Adrenal gland (tissue), 12 donors: ENCODE results near the gene CNGB1. TPM values are rescaled to one million over a fixed set of nuclear protein-coding genes. Genes with fewer than 3 reads are reported as not detected.

ENCODE experiments used
- DNase-seq, 7 donors: peaks; one replicate each; pipeline ENCODE4 v3.0.0-alpha.2; 2019 to 2020
- H3K27ac ChIP-seq, 5 donors: fragments of 200-600 bp; sonication (generic) in 4 of 5; 1 replicate in 3 of 5; 2 replicates in 2 of 5; pipeline versions ENCODE4 v1.5.1 to v1.8.0; 2016 to 2020; ENCODE audit warnings: mild to moderate bottlenecking in 1 of 5
- H3K27me3 ChIP-seq: fragments of 200-600 bp; 2 replicates; pipeline ENCODE4 v1.8.0; 2021
- H3K36me3 ChIP-seq, 2 donors: fragments of 200-600 bp; replicated peaks in 1 of 2; 1 replicate in 1 of 2; 2 replicates in 1 of 2; pipeline versions ENCODE4 v1.5.1 to v1.8.0; 2018 to 2022
- H3K4me1 ChIP-seq, 2 donors: fragments of 200-600 bp; replicated peaks in 1 of 2; 1 replicate in 1 of 2; 2 replicates in 1 of 2; pipeline versions ENCODE4 v1.5.1 to v1.8.0; 2018 to 2021
- H3K4me3 ChIP-seq, 4 donors: fragments of 200-600 bp; sonication (generic) in 3 of 4; one replicate each; pipeline ENCODE4 v1.5.1; 2016 to 2018
- H3K9me3 ChIP-seq, 3 donors: fragments of 200-600 bp; sonication (generic) in 1 of 3; replicated peaks in 1 of 3; 1 replicate in 2 of 3; 2 replicates in 1 of 3; pipeline versions ENCODE4 v1.5.1 to v1.8.0; 2016 to 2021
- POLR2A ChIP-seq, 2 donors: fragments of 450-650 bp; IDR thresholded peaks; one replicate each; pipeline ENCODE4 v1.6.1; 2017; ENCODE audit warnings: antibody characterized with exemption in 2 of 2, mild to moderate bottlenecking in 2 of 2, moderate library complexity in 1 of 2
- WGBS, 4 donors: extraction: QIAGEN DNeasy Blood & Tissue Kit in 2 of 4; methylation state at CpG; one replicate each; pipeline versions ENCODE4 v1.1.5 to v1.1.7; 2013 to 2017; 5-methylcytosine and 5-hydroxymethylcytosine counted together
- intact Hi-C, 2 donors: fragments of 100-400 bp; cut with DNase I; formaldehyde crosslinking; loops; one replicate each; pipeline versions ENCODE4 v1.14.1 to v1.15.0; 2022 to 2023
- polyA plus RNA-seq, 3 donors: library from polyadenylated mRNA; stranded (reverse); fragments of 200-250 nt in 2 of 3; fragments of 350-450 nt in 1 of 3; fragmentation: Illumina TruSeq in 1 of 3; extraction: RNeasy Lipid Tissue Mini Kit (QIAGEN cat#74804) in 1 of 3; gene quantifications; one replicate each; pipeline ENCODE4 v1.2.3, GENCODE V29; 2013 to 2014
- total RNA-seq, 9 donors: library from RNA; depleted of rRNA in 4 of 9; stranded (reverse); fragments of >200 nt in 4 of 9; fragments of 120-200 nt in 1 of 9; fragmentation: NEBNext Ultra II Directional in 1 of 9; extraction: Animal tissue kit (Norgen Biotek cat#: 25700) in 1 of 9; gene quantifications; one replicate each; pipeline versions ENCODE4 v1.1.0 to v1.2.4, GENCODE V29; 2013 to 2023
- TF ChIP-seq, protein P1 (sequence below), 6 experiments: fragments of 450-650 bp in 4 of 6; fragments of 200-600 bp in 2 of 6; sonication (generic) in 1 of 6; IDR thresholded peaks; 1 replicate in 5 of 6; 2 replicates in 1 of 6; pipeline versions ENCODE4 v1.5.1 to v1.8.0; 2016 to 2021; ENCODE audit warnings: antibody characterized with exemption in 6 of 6, mild to moderate bottlenecking in 2 of 6, moderate library complexity in 1 of 6
- donor health status: healthy with polysubstance abuse.
- donor health status: Bipolar disorder and iron deficiency.
- donor health status: DM: yes; HTN: yes; CAD: no.
- donor health status: DM: no; HTN: no; CAD: no.
- donor health status: DM: no; HTN: no; CAD: no.
- donor health status: DM: yes; HTN: yes; CAD: no.

CNGB1 gene
- total and polyA plus RNA-seq, 12 donors: 0.67 to 2.4 (median 1.5) TPM; not detected in 5

DNA sequence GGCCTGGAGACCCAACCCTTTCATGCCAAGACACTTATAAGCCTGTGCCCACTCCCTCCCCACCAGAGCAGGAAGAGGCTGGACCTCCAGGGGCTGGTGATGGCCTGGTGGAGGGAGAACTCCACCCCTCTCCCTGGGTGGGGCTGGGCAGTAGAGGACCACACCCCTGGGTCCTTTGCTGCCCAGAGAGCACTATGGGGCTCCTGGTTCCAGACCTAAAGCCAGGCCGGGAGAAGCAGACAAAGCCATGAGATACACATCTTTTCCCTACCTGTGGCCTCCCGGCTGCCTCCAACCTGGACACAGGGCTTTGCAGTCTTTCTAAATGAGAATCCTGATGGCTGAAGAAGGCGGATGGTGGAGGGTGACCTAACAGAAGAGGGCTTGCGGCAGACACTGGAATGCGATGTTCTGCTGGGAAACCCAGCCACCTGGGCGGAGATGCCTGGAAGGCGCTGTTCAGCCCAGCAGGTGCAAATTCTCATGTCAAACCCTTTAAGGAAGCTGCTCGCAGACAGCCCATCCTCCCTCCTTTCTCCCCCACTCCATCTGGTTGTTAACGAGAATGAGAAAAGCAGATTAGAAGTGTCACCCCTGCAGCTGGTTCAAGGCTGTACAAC, 124.7 kb downstream of the CNGB1 start:
- H3K27ac ChIP-seq: no peak overlapping the region
- no peaks in the 10 kb centered on the region for H3K9me3 ChIP-seq
- intact Hi-C loops: no loop called here
- H3K27me3 ChIP-seq: no peaks in the 10 kb centered on the region
- TF ChIP-seq, protein P1, sequence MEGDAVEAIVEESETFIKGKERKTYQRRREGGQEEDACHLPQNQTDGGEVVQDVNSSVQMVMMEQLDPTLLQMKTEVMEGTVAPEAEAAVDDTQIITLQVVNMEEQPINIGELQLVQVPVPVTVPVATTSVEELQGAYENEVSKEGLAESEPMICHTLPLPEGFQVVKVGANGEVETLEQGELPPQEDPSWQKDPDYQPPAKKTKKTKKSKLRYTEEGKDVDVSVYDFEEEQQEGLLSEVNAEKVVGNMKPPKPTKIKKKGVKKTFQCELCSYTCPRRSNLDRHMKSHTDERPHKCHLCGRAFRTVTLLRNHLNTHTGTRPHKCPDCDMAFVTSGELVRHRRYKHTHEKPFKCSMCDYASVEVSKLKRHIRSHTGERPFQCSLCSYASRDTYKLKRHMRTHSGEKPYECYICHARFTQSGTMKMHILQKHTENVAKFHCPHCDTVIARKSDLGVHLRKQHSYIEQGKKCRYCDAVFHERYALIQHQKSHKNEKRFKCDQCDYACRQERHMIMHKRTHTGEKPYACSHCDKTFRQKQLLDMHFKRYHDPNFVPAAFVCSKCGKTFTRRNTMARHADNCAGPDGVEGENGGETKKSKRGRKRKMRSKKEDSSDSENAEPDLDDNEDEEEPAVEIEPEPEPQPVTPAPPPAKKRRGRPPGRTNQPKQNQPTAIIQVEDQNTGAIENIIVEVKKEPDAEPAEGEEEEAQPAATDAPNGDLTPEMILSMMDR (IDR thresholded peaks at IDR 0.05): no peak
- no peak for TF ChIP-seq POLR2A (IDR thresholded peaks at IDR 0.05)
- H3K4me1 ChIP-seq: no peaks in the 10 kb centered on the region
- no peak overlapping the region for H3K4me3 ChIP-seq
- H3K36me3 ChIP-seq: no peaks in the 10 kb centered on the region
- no peak for DNase-seq
- 84 to 90% (median 87%) methylated on average over 4 to 9 of the region's 9 CpGs for WGBS, 4 donors

DNA sequence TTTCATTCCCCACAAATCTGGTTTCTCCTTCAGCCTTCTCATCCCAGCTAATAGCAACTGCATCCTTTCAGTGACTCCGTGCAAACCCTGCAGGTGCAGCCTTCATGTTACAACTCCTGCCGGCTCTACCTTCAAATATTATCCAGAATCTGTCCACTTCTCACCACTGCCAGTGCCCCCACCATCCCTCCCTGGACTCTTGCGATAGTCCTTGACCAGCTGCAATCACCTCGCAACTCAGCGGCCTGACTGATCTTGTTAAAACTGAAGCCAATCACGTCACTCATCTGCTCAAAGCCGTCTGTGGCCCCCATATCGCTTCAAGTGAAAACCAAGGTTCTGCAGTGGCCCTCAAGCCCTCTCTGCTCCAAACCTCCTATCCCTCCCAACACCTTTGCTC, 125.8 kb downstream of the CNGB1 start:
- Histone ChIP-seq H3K4me1 (no peaks in the 10 kb centered on the region), H3K36me3 (no peaks in the 10 kb centered on the region), H3K4me3 (no peak overlapping the region), H3K27me3 (no peaks in the 10 kb centered on the region), H3K27ac (no peak overlapping the region), H3K9me3 (no peaks in the 10 kb centered on the region)
- 55 to 73% (median 67%) methylated on average over 8 of the region's 8 CpGs for WGBS, 4 donors
- TF ChIP-seq POLR2A (IDR thresholded peaks at IDR 0.05): no peak
- TF ChIP-seq, protein P1 (IDR thresholded peaks at IDR 0.05): no peak
- no peak for DNase-seq
- intact Hi-C loops: no loop called here

DNA sequence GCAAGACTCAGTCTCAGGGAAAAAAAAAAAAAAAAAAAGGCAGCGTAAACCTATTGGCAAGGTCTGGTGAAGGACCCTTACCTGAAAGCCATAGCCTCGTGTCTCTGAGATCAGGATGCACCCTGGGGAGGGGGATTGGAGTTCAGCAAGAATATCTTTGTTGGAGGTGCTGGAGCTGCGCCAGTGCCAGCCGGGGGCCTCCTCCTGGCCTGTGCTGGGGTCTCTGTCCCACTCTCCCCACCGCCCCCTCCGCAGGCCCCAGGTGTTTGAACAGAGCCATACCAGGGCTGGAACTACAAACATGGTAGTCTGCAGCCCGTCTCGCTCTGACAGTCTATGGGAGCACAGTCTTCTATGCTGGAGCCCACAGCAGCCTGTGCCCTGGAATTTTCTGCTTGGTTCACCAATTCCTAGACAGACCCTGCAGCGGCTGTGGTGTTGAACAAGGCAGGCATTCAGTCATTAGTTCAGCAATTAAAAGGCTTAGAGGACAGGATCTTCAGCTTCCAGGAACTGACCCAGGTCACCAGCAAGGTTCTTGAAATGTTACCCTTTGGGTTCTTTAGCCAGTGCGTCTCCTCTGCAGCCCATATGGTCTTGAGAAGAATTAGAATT, 126.4 kb downstream of the CNGB1 start:
- no peaks in the 10 kb centered on the region for H3K4me1 ChIP-seq
- H3K4me3 ChIP-seq: no peak overlapping the region
- no peaks in the 10 kb centered on the region for H3K27me3 ChIP-seq
- 89 to 98% (median 91%) methylated on average over 8 to 10 of the region's 10 CpGs for WGBS, 4 donors
- TF ChIP-seq, protein P1 (IDR thresholded peaks at IDR 0.05): no peak
- TF ChIP-seq POLR2A (IDR thresholded peaks at IDR 0.05): no peak
- intact Hi-C loops: no loop called here
- no peaks in the 10 kb centered on the region for H3K9me3 ChIP-seq
- H3K27ac ChIP-seq: no peak overlapping the region
- H3K36me3 ChIP-seq: no peaks in the 10 kb centered on the region
- no peak for DNase-seq

DNA sequence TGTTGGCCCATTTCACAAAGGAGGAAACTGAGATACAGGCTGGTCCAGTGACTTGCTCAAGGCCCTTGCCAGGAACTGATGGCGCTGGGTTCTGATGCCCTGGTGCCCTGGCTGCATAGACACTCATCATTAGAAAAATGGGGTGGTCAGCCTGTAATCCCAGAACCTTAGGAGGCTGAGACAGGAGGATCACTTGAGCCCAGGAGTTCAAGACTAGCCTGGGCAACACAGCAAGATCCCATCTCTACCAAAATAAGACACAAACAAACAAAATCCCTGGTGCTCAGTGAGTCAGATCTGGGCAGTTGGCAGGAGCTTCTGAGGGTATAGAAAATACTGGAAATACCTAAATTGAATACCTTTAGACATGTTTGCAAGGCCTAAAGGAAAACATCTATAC, 127.5 kb downstream of the CNGB1 start:
- no peak overlapping the region for H3K27ac ChIP-seq
- H3K9me3 ChIP-seq: no peaks in the 10 kb centered on the region
- H3K4me3 ChIP-seq: no peak overlapping the region
- 87 to 100% (median 100%) methylated on average over 1 of the region's 1 CpG for WGBS, 4 donors
- H3K36me3 ChIP-seq: no peaks in the 10 kb centered on the region
- TF ChIP-seq POLR2A (IDR thresholded peaks at IDR 0.05): no peak
- TF ChIP-seq, protein P1 (IDR thresholded peaks at IDR 0.05): no peak
- DNase-seq: no peak
- no peaks in the 10 kb centered on the region for H3K4me1 ChIP-seq
- H3K27me3 ChIP-seq: no peaks in the 10 kb centered on the region
- intact Hi-C loops: no loop called here
